ENCODE data around the gene SUGCT.

- TF ChIP-seq TAF1 (IDR thresholded peaks at IDR 0.05; ENCODE audit: borderline replicate concordance, insufficient read depth, low read length) (no peak), SIN3A (IDR thresholded peaks at IDR 0.05; ENCODE audit: borderline replicate concordance, insufficient read depth, low read length) (no peak), FOXP2 (optimal IDR thresholded peaks at IDR 0.05; ENCODE audit: borderline replicate concordance, extremely low read depth, extremely low read length, insufficient read depth) (no peak)
Observed at GRCh38 chr7:40870108-40870507, 735.3 kb downstream of the SUGCT start.
